GM21360 (cell line): ENCODE results near the gene PADI1.

ENCODE experiments used
- ATAC-seq: cut with Tn5 transposase; IDR thresholded peaks from one replicate; pipeline ENCODE4 v1.9.1; 2021; ENCODE audit warnings: mild to moderate bottlenecking, moderate library complexity; ENCODE audit not compliant: unreplicated experiment

PADI1 gene

GRCh38 chr1:17196496-17197185, 8.3 kb upstream of the PADI1 start:
- ATAC-seq: no peak

DNA sequence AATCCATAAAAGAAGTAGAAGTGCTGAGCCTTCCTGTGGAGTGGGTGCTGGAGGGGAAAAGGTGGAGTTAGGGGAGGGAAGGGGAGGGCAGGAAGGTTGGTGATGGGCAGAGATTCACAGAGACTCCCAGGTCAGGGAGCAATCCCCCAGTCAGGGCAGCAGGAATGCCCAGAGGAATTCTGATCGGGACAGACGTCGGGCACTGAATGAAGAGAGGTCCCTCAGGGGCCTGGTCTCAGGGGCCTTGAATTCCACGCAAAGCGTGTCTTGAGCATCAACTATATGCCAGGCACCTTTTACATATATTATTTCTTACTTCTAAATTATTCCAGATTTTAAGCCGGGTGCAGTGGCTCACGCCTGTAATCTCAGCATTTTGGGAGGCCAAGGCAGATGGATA, 7.2 kb upstream of the PADI1 start:
- no peak for ATAC-seq

DNA sequence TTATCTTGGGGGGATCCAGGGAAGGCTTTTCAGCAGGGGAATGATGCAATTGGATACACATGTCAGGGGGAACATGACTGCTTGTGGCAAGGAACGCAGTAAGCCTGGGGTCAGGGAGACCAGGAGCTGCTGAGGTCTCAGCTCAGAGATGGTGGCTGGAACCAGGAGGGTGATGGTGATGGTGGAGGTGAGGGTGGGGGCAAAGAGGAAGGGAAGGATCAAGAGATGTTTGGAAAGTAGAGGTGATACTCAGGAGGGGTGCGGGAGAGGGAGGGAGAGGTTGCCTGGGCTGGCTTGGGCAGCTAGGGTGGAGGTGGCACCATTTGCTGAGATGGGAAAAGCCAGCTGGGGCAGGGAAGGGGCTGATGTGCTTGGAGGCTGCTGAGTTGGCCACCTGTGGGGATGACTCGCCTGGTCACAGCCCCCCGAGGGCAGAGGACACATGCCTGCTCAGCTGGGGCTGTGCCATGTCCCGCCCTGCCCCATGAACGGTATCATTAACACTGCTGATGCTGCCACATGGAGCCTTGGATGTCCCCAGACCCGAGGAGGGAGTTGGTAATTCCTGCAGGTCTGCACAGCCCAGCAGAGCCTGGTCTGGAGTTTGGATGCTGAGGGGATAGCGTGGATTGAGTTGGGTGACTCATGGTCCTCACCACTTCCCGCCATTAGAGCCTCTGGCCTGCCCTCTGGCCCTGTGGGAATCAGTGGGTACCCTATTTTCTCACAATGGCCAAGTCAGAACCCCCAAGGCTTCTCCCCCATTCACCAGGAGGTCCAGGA, 6.3 kb upstream of the PADI1 start:
- no peak for ATAC-seq

DNA sequence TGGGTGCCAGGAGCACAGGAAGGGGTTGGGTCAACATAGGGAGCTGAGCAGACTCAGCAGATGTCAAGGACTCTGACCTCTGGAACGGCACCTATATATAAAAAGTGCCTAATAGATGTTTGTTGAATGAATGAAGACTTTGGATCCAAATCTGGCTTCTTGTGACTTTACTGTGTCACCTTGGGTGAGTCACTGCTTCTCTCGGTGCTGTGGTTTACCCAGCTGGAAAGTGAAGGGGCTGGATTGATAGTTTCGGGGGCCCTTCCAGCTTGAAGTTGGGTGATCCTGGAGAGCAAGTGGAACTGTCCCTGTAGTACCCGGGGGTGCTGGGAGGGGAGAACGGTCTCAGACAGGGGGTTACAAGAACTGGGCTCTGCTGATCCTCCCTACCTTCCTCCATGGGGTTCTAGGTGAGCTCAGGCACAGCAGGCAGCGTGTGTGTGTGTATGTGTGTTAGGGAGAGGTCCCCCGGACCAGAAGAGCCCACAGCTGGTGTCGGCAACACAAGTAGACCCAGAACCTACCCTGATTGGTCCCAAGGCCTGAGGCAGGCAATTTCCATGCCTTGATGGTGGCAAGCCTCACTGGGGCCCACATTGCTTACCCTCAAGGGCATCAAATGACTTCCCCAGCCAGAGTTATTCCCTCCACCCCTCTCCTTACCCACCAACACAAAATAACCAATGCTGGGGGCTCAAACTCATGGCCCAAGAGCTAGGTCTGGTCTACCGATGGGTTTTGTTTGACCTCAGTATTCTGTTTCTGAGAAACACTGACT, 5.5 kb upstream of the PADI1 start:
- no peak for ATAC-seq

DNA sequence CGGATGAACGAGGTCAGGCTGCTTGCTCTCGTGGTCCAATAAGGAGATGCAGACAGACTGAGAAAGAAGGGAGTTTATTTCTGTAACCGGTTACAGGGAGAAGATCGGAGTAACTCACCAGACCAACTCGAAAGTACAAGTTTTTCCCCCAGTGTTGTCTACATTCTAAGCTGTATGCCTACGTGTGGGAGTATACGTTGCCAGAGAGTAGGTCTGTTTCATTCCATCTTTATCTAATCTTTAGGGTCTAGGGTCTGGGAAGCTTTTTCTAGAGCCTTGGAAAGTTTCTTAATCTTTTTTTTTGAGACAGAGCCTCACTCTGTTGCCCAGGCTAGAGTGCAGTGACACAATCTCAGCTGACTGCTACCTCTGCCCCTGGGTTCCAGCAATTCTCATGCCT, 4.7 kb upstream of the PADI1 start:
- ATAC-seq: no peak

DNA sequence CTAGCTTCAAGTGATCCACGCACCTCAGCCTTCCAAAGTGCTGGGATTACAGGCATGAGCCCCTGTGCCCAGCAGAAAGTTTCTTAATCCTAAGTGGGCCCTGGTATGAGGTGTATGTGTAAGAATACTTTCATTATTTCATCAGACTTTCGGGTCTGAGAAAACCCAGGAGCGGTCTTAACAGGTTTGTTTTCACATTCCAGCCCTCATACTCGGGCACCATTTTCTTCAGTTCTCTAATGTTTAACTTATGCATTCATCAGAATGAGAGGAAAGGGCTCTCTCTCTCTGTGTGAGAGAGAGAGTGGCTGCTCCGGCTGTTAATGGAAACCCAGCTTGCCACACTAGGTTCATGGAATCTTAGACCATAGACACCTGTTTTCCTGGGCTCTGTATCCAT, 4.2 kb upstream of the PADI1 start:
- no peak for ATAC-seq

DNA sequence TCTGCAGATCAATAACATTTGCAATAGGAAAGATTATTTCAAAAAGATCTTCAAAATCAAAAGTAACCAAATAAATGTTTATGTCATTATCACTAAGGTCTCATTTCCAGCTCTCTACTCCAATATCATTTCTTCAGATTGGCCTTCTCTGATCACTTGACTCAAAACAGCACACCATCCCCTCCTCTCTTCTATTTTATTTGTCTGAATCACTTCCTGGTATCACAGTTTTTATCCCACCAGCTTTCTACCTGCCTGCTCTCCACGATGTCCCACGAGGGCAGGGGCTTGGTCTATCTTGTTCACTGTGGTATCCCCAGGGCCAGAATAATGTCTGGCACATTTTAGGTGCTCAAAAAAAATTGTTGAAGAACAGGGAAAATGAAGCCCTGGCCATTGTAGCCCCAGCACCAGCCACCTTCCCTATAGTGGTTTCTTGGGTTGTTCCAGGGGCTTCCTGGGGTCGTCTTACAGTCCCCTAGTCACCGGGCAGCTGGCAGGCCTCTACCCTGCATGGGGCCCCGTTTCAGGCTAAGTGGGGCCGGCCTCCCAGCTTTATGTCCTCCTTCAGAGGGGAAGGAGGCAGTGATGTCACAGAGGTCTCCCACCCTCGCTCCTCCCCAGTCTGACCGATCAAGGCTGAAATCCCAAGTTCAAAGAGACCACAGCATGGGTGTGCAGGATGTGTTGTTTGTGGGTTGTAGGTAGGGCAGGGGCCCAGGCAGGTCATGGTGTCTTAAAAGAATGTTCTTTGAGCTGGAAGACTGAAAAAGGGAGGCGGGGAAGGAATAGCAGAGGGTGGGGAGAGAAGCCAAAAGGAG, 3.5 kb upstream of the PADI1 start:
- no peak for ATAC-seq

DNA sequence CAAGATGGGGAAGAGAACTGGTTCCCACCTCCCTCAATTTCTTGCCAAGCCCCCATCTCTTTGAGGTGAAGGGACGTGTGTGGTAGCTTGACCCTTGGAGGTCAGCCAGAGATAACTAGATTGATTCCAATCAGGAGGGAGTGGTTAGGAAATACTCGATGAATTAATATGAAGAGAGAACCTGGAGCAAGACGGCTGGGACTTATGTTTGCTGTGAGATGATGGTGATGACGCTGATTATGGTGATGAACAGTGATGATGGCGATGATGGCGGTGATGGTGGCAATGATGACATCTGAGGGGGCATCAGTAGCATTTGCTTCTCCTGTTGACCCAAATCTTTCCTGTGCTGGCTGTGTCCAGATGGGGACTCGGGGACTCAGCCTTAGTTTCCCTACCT, 724 bp downstream of the PADI1 start:
- no peak for ATAC-seq

- ATAC-seq: no peak
Measured at GRCh38 chr1:17206196-17206595, 1.3 kb downstream of the PADI1 start.

- ATAC-seq: peak; percentile 44
Measured at GRCh38 chr1:17207046-17207445, 2.1 kb downstream of the PADI1 start.

- no peak for ATAC-seq
Measured at GRCh38 chr1:17207540-17207939, 2.6 kb downstream of the PADI1 start.

DNA sequence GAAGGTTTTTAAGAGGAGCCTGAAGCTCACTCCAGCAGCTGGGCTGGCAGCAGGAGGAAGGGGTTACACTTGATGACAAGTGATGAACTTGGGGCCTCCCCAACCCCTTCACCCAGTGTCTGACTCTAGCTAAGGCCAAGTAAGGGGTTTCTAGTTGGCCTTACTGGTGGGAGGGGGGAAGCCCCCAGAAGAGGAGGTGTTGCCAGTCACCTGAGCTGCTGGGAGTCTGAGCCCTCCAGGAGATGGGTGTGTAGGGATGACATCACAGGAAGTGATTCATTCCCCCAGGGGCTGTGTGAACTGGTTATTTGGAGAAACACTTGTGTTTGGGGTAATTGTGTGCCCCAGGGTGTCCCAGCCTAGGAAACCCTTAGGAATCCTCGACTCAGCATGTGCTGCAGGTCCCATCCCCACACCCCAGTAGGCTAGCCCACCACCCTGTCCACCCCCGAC, 3.1 kb downstream of the PADI1 start:
- no peak for ATAC-seq

DNA sequence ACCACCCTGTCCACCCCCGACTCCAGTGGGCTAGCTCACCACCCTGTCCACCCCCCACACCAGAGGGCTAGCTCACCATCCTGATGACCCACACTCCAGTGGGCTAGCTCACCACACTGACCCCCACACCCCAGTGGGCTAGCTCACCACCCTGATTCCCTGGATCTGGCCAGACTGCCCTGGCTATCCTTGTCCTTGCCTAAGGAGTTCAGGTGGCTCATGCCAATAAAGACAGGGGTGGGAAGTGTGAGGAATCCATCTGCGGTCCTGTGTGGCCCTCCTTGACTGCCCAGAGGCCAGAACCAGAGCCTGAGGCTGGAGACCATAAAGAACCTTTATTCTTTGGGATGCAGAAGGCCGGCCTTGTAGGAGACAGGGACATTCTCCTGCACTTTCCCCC, 3.6 kb downstream of the PADI1 start:
- no peak for ATAC-seq

DNA sequence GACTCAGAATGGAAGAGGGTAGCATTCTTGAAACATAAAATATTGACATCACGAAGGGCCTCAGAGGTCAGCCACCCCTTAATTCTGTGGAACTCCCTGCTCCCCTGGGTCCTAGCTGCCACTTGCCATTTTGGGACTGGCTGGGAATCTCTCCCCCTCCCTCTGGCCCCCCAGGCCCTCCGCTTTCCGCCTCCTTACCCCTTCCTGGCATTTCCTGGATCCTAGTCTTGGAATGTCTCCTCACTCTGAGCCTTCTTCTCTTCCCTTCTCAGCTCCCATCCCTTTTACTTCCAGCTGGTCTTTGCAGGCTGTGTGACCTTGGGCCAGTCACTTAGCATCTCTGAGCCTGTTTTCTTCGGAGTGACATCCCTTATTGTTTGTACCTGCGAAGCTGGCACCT, 4.5 kb downstream of the PADI1 start:
- no peak for ATAC-seq

DNA sequence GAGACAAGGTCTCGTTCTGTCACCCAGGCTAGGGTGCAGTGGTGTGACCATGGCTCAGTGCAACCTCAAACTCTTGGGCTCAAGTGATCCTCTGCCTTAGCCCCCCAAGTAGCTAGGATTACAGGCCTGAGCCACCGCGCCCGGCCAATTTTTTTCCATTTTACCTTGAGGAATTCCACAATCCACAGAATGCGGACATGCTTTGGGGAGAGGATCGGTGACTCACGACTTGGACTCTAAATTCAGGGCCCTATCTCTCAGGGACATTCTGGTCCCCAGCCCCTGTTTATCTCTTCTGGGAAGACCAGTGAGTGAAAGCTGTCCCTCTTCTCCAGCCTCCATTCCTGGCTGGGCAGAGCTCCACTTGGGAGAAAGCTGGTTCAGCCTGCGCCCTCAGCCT, 5.2 kb downstream of the PADI1 start:
- no peak for ATAC-seq

GRCh38 chr1:17211377-17211776, 6.4 kb downstream of the PADI1 start:
- ATAC-seq: no peak

GRCh38 chr1:17212009-17212408, 7.1 kb downstream of the PADI1 start:
- ATAC-seq: no peak

DNA sequence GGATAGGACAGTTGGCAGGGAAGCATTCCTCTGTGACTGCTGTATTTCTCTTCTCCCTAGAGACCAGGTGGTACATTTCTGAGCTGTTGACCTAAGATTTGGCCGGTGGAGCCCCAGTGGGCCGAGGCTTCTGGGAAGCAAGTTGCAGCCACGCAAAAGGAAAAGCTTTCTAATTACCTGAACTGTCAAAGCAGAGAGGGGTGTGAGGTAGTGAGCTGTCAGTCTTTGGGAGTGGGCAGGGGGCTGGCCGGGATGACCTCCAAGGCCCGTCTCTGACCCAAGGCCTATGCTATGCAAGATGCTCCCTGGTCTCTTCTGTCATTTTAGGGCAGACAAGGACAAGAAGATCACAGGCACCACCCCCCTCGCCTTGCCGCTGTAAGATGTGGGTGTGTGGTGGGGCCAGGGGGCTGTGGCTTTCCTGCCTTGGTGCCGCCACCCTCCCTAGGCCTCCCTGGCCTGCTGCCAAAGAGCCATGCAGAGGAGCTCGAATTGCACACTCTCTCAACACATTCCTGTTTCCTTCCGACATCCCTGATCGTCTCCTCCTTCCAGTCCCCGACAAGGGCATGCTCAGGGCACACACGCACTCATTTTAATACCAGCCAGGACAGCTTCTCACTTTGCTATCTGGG, 7.7 kb downstream of the PADI1 start:
- ATAC-seq: no peak

- no peak for ATAC-seq
Measured at GRCh38 chr1:17213148-17213781, 8.3 kb downstream of the PADI1 start.

DNA sequence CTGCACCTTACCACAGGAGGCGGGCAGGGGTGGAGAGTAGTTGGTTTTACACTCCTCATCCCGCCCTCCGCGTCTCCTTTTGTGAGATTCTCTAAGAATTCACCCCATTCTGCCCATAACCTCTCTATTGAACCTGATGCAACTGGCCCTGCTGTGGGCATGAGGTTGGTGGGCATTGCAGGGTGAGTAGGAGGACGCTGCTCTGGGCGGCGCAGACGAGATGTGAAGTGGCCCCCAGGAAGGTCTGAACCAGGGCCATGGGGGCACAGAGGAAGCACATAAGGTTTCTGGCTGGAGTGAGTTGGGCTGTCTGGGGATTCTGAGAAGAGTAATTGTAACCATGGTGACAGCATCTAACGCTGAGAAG, 8.8 kb downstream of the PADI1 start:
- no peak for ATAC-seq
